MM.1S (cell line): ENCODE data around the gene SLC25A26.

ENCODE experiments used
- DNase-seq: peaks from one replicate; pipeline ENCODE4 v3.0.0-alpha.2; 2015
- H2AFZ ChIP-seq: fragments of 300-600 bp; sonication (generic); 2 replicates; pipeline ENCODE4 v1.6.0; 2016; ENCODE audit warnings: antibody characterized with exemption, low read length
- H3F3A ChIP-seq: fragments of 300-600 bp; sonication (generic); 2 replicates; pipeline ENCODE4 v1.6.1; 2016; ENCODE audit warnings: mild to moderate bottlenecking, antibody characterized with exemption, low read length, moderate library complexity, mixed read lengths; ENCODE audit not compliant: insufficient read depth
- H3K27ac ChIP-seq: fragments of 300-600 bp; sonication (generic); 2 replicates; pipeline ENCODE4 v1.5.1; 2016; ENCODE audit warnings: mild to moderate bottlenecking, low read length
- H3K27me3 ChIP-seq: fragments of 300-600 bp; sonication (generic); replicated peaks from 2 replicates; pipeline ENCODE4 v1.6.0; 2016; ENCODE audit warnings: low read length; ENCODE audit not compliant: insufficient read depth
- H3K36me3 ChIP-seq: fragments of 300-600 bp; sonication (generic); replicated peaks from 2 replicates; pipeline ENCODE4 v1.6.1; 2016; ENCODE audit warnings: mild to moderate bottlenecking, low read length, mixed read lengths; ENCODE audit not compliant: insufficient read depth
- H3K4me1 ChIP-seq: fragments of 300-600 bp; sonication (generic); 2 replicates; pipeline ENCODE4 v1.6.1; 2016; ENCODE audit warnings: low read length, mixed read lengths
- H3K4me2 ChIP-seq: fragments of 300-600 bp; sonication (generic); 2 replicates; pipeline ENCODE4 v1.6.0; 2016; ENCODE audit warnings: low read depth, low read length
- H3K4me3 ChIP-seq: fragments of 300-600 bp; sonication (generic); 2 replicates; pipeline ENCODE4 v1.5.1; 2016; ENCODE audit warnings: low read length, mixed read lengths
- H3K79me2 ChIP-seq: fragments of 300-600 bp; sonication (generic); 2 replicates; pipeline ENCODE4 v1.6.1; 2016; ENCODE audit warnings: mixed run types, low read length, mixed read lengths
- H3K9ac ChIP-seq: fragments of 300-600 bp; sonication (generic); 2 replicates; pipeline ENCODE4 v1.6.1; 2016; ENCODE audit warnings: low read length, mixed read lengths
- H3K9me2 ChIP-seq: fragments of 300-600 bp; sonication (generic); replicated peaks from 2 replicates; pipeline ENCODE4 v1.6.1; 2016; ENCODE audit warnings: mild to moderate bottlenecking, low read length, mixed read lengths; ENCODE audit not compliant: insufficient read depth
- H3K9me3 ChIP-seq: fragments of 300-600 bp; sonication (generic); replicated peaks from 2 replicates; pipeline ENCODE4 v1.6.1; 2016; ENCODE audit warnings: mild to moderate bottlenecking, low read length, mixed read lengths; ENCODE audit not compliant: insufficient read depth
- H4K20me1 ChIP-seq: fragments of 300-600 bp; sonication (generic); 2 replicates; pipeline ENCODE4 v1.6.1; 2016; ENCODE audit warnings: mild to moderate bottlenecking, low read length, moderate library complexity, mixed read lengths; ENCODE audit not compliant: insufficient read depth
- EZH2 ChIP-seq: fragments of 300-600 bp; sonication (generic); optimal IDR thresholded peaks from 2 replicates; pipeline ENCODE3; 2017; ENCODE audit warnings: low read depth, mild to moderate bottlenecking, antibody characterized with exemption, low read length, mixed read lengths
- EZH2phosphoT487 ChIP-seq: fragments of 300-600 bp; sonication (generic); IDR thresholded peaks from 2 replicates; pipeline ENCODE4 v1.6.1; 2018; ENCODE audit warnings: antibody characterized with exemption, low read length
- TF ChIP-seq, protein P1 (sequence below): fragments of 300-600 bp; sonication (generic); IDR thresholded peaks from 2 replicates; pipeline ENCODE4 v1.5.1; 2016; ENCODE audit warnings: antibody characterized with exemption, low read length, mixed read lengths

SLC25A26 gene

DNA sequence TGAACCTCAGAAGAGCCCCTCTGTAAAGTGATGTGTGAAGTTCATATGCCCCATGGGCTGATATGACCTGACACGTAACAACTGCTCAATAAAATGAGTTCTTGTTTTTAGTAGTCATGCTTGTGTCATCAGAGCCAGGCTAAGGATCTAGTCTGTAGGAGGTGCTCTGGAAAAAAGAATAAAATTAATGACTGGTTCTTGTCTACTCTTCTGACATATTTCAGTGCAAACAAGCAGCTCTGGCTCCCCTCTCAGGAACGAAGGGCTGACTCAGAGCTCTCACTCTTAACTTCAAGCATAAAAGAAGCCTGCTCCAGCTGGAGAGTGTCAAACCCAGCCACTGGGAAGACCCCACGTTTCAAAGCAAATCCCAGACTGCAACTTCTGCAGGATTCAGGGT lies 203.0 kb downstream of the SLC25A26 start:
- no peak for DNase-seq
- Histone ChIP-seq H4K20me1 (no peaks in the 10 kb centered on the region), H3K9ac (no peak overlapping the region), H3K27ac (no peak overlapping the region), H3K27me3 (no peaks in the 10 kb centered on the region), H3F3A (no peaks in the 10 kb centered on the region), H3K4me2 (no peak overlapping the region), H3K36me3 (no peaks in the 10 kb centered on the region), H3K9me3 (no peaks in the 10 kb centered on the region), H2AFZ (no peak overlapping the region), H3K4me1 (no peaks in the 10 kb centered on the region; the same call in 1 of the 2 replicates), H3K4me3 (no peak overlapping the region), H3K79me2 (peaks cover 94% of the 10 kb centered on the region), H3K9me2 (no peaks in the 10 kb centered on the region)
- TF ChIP-seq EZH2phosphoT487 (no peak), EZH2 (no peak)
- TF ChIP-seq, protein P1, sequence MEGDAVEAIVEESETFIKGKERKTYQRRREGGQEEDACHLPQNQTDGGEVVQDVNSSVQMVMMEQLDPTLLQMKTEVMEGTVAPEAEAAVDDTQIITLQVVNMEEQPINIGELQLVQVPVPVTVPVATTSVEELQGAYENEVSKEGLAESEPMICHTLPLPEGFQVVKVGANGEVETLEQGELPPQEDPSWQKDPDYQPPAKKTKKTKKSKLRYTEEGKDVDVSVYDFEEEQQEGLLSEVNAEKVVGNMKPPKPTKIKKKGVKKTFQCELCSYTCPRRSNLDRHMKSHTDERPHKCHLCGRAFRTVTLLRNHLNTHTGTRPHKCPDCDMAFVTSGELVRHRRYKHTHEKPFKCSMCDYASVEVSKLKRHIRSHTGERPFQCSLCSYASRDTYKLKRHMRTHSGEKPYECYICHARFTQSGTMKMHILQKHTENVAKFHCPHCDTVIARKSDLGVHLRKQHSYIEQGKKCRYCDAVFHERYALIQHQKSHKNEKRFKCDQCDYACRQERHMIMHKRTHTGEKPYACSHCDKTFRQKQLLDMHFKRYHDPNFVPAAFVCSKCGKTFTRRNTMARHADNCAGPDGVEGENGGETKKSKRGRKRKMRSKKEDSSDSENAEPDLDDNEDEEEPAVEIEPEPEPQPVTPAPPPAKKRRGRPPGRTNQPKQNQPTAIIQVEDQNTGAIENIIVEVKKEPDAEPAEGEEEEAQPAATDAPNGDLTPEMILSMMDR = no peak

DNA sequence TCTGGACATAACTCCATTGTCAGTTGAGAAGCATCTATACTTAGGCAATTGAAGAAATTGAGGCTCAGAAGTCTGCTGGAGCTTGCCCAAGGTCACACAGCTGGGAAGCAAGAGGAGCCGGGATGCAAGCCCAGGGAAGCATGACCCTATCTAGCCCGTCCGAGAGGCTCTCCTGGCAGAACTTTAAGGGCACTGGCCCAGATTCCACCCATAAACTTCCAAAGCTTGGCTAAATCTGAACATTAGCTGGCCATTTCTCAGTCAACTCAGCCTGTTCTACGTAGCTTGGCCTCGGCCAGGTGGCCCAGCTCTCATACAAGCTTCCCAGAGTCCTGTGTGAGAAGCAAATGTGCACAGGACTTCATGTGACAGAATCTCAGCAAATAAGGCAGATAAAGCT lies 204.2 kb downstream of the SLC25A26 start:
- H3K9ac ChIP-seq = no peak overlapping the region
- no peaks in the 10 kb centered on the region for H4K20me1 ChIP-seq
- DNase-seq = no peak
- H3K27ac ChIP-seq = no peak overlapping the region
- no peaks in the 10 kb centered on the region for H3K36me3 ChIP-seq
- H3K79me2 ChIP-seq = peaks cover 94% of the 10 kb centered on the region
- H3K4me2 ChIP-seq = no peak overlapping the region
- H3K27me3 ChIP-seq = no peaks in the 10 kb centered on the region
- no peak overlapping the region for H2AFZ ChIP-seq
- no peaks in the 10 kb centered on the region; the same call in 1 of the 2 replicates for H3K4me1 ChIP-seq
- H3K9me3 ChIP-seq = no peaks in the 10 kb centered on the region
- TF ChIP-seq EZH2 (no peak), EZH2phosphoT487 (no peak)
- TF ChIP-seq, protein P1 = no peak
- no peak overlapping the region for H3K4me3 ChIP-seq
- H3F3A ChIP-seq = no peaks in the 10 kb centered on the region
- no peaks in the 10 kb centered on the region for H3K9me2 ChIP-seq

DNA sequence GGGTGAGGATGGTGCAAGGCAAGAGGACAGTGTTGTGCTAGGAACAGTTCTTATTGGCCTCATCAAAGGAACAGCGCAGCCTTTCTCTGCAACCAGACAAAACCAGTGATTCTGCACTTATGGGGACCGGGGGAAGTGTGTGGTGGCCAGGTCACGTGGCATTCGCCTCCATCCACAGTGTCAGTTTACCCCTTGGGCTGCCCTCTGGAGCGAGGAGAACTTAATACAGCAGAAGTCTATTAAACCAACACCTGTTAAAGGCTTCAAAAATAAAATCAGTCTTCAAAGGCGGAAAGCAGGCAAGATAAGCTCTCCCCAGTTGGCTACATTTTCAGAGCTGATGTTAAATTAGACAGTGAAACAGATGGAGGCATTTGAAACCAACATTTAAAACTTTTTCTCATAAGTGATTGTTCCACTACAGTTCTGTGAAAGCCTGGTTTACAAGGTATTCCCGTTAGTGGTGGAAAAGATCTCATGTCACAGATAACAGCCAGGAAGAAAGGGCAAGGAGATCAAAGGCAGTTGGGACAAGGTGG lies 204.8 kb downstream of the SLC25A26 start:
- Histone ChIP-seq H3K9me3 (no peaks in the 10 kb centered on the region), H2AFZ (no peak overlapping the region), H3K27ac (no peak overlapping the region), H3F3A (no peaks in the 10 kb centered on the region), H3K36me3 (no peaks in the 10 kb centered on the region), H3K4me2 (no peak overlapping the region), H3K9ac (no peak overlapping the region), H3K79me2 (peaks cover 94% of the 10 kb centered on the region), H3K4me1 (no peaks in the 10 kb centered on the region; the same call in 1 of the 2 replicates), H3K4me3 (no peak overlapping the region), H3K9me2 (no peaks in the 10 kb centered on the region), H4K20me1 (no peaks in the 10 kb centered on the region), H3K27me3 (no peaks in the 10 kb centered on the region)
- no peak for TF ChIP-seq EZH2phosphoT487
- DNase-seq = no peak

DNA sequence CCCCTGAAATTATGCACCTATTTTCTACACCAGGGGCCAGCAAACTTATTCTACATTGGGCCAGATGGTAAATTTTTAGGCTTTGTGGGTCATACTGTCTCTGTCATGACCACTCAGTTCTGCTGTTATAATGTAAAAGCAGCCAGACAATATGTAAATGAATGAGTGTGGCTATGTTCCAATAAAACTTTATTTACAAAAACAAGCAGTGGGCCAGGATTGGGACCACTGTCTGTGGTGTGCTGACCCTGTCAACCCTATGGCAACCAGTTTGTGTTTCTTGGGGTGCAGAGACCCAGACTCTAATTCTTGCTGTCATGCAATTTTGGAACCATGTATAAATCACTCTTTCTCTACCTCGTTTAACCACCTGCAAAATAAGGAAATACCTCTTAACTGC lies 205.3 kb downstream of the SLC25A26 start:
- Histone ChIP-seq H3K27ac (no peak overlapping the region), H3K79me2 (peaks cover 95% of the 10 kb centered on the region), H3K9me2 (no peaks in the 10 kb centered on the region)

More for the DNA sequence above, 205.3 kb downstream of the SLC25A26 start:
- no peaks in the 10 kb centered on the region for H3K9me3 ChIP-seq
- no peak for DNase-seq
- no peak overlapping the region for H2AFZ ChIP-seq
- no peak overlapping the region for H3K4me3 ChIP-seq
- no peaks in the 10 kb centered on the region for H4K20me1 ChIP-seq
- TF ChIP-seq, protein P1 = no peak
- no peak for TF ChIP-seq EZH2
- no peaks in the 10 kb centered on the region; the same call in 1 of the 2 replicates for H3K4me1 ChIP-seq
- H3K27me3 ChIP-seq = no peaks in the 10 kb centered on the region
- H3F3A ChIP-seq = no peaks in the 10 kb centered on the region
- H3K36me3 ChIP-seq = no peaks in the 10 kb centered on the region
- H3K9ac ChIP-seq = no peak overlapping the region
- H3K4me2 ChIP-seq = no peak overlapping the region
